Loucy (cell line): ENCODE results near the gene PPP1R13B.
"Not testable (repeated sequence)": the region's sequence is repeated elsewhere in the genome, so short reads cannot be mapped to it uniquely, and the experiment has no call there.

Experiments
- H2AFZ ChIP-seq: fragments of 200-600 bp; sonication (generic); 2 replicates; pipeline ENCODE4 v1.6.0; 2016; ENCODE audit warnings: antibody characterized with exemption, mild to moderate bottlenecking, low read length, moderate library complexity
- H3F3A ChIP-seq: fragments of 200-600 bp; 2 replicates; pipeline ENCODE4 v1.6.0; 2016; ENCODE audit warnings: antibody characterized with exemption, low read depth, mild to moderate bottlenecking
- H3K27me3 ChIP-seq: fragments of 200-600 bp; sonication (generic); 2 replicates; pipeline ENCODE4 v1.6.1; 2014; ENCODE audit warnings: low read length, mild to moderate bottlenecking; ENCODE audit not compliant: insufficient read depth, poor library complexity, severe bottlenecking
- H3K36me3 ChIP-seq: fragments of 200-600 bp; sonication (generic); 2 replicates; pipeline ENCODE4 v1.6.1; 2016; ENCODE audit warnings: low read length; ENCODE audit not compliant: insufficient read depth
- H3K4me1 ChIP-seq: fragments of 200-600 bp; sonication (generic); 2 replicates; pipeline ENCODE4 v1.5.1; 2014; ENCODE audit warnings: low read length, mild to moderate bottlenecking; ENCODE audit not compliant: insufficient read depth, poor library complexity, severe bottlenecking
- H3K4me2 ChIP-seq: fragments of 200-600 bp; sonication (generic); 2 replicates; pipeline ENCODE4 v1.6.0; 2014; ENCODE audit warnings: antibody characterized with exemption, low read length, low read depth, mild to moderate bottlenecking; ENCODE audit not compliant: poor library complexity, severe bottlenecking
- H3K4me3 ChIP-seq: fragments of 200-600 bp; sonication (generic); 2 replicates; pipeline ENCODE4 v1.5.1; 2014; ENCODE audit warnings: low read length, mild to moderate bottlenecking, mixed read lengths; ENCODE audit not compliant: poor library complexity, severe bottlenecking
- H3K79me2 ChIP-seq: fragments of 200-600 bp; sonication (generic); 2 replicates; pipeline ENCODE4 v1.6.1; 2014; ENCODE audit warnings: low read length; ENCODE audit not compliant: insufficient read depth
- H3K9ac ChIP-seq: fragments of 200-600 bp; sonication (generic); 2 replicates; pipeline ENCODE4 v1.6.0; 2014; ENCODE audit warnings: mild to moderate bottlenecking, low read depth, low read length, moderate library complexity; ENCODE audit not compliant: poor library complexity, severe bottlenecking
- H3K9me2 ChIP-seq: fragments of 200-600 bp; sonication (generic); replicated peaks from 2 replicates; pipeline ENCODE4 v1.6.1; 2016; ENCODE audit warnings: low read depth, low read length, mixed read lengths
- H3K9me3 ChIP-seq: fragments of 200-600 bp; sonication (generic); 2 replicates; pipeline ENCODE4 v1.6.1; 2014; ENCODE audit warnings: mild to moderate bottlenecking, antibody characterized with exemption, low read length, low read depth; ENCODE audit not compliant: insufficient read depth
- H4K20me1 ChIP-seq: fragments of 200-600 bp; sonication (generic); 2 replicates; pipeline ENCODE4 v1.6.0; 2014; ENCODE audit warnings: antibody characterized with exemption, low read length, mild to moderate bottlenecking; ENCODE audit not compliant: insufficient read depth, poor library complexity, severe bottlenecking
- EZH2phosphoT487 ChIP-seq: fragments of 200-600 bp; IDR thresholded peaks from 2 replicates; pipeline ENCODE4 v1.6.1; 2018; ENCODE audit warnings: antibody characterized with exemption, mild to moderate bottlenecking, moderate library complexity, borderline replicate concordance
- TF ChIP-seq, protein P1 (sequence below): fragments of 200-600 bp; sonication (generic); conservative IDR thresholded peaks from 2 replicates; pipeline ENCODE4 v1.5.1; 2014; ENCODE audit warnings: mild to moderate bottlenecking, antibody characterized with exemption, low read length

Gene PPP1R13B

DNA sequence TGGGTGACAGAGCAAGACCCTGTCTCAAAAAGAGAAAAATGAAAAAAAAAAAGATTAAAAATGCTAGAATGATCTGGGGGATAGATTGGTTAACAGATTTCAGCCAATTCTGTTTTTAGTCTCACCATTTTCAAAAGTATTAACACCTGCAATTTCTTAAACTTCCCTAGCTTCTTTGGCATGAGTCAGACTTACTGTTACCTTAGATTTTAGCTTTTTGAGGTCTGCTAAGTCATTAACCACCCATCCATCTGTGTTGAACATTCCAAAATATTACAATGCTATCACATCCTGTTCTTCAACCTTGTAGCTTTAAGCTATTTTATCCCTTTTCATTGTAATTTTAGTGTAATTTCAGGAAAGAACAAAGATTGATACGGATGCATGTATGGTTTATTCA is 59.3 kb downstream of the PPP1R13B start:
- Histone ChIP-seq H3K4me2 (no peak overlapping the region), H3K9me2 (no peaks in the 10 kb centered on the region), H3K4me1 (no peaks in the 10 kb centered on the region), H3K27me3 (no peaks in the 10 kb centered on the region), H3K36me3 (no peaks in the 10 kb centered on the region; the same call in 1 of the 2 replicates), H3K79me2 (no peaks in the 10 kb centered on the region), H3K9me3 (no peaks in the 10 kb centered on the region), H4K20me1 (no peaks in the 10 kb centered on the region), H3K9ac (no peak overlapping the region), H3K4me3 (no peak overlapping the region), H2AFZ (no peak overlapping the region), H3F3A (no peaks in the 10 kb centered on the region)
- TF ChIP-seq, protein P1, sequence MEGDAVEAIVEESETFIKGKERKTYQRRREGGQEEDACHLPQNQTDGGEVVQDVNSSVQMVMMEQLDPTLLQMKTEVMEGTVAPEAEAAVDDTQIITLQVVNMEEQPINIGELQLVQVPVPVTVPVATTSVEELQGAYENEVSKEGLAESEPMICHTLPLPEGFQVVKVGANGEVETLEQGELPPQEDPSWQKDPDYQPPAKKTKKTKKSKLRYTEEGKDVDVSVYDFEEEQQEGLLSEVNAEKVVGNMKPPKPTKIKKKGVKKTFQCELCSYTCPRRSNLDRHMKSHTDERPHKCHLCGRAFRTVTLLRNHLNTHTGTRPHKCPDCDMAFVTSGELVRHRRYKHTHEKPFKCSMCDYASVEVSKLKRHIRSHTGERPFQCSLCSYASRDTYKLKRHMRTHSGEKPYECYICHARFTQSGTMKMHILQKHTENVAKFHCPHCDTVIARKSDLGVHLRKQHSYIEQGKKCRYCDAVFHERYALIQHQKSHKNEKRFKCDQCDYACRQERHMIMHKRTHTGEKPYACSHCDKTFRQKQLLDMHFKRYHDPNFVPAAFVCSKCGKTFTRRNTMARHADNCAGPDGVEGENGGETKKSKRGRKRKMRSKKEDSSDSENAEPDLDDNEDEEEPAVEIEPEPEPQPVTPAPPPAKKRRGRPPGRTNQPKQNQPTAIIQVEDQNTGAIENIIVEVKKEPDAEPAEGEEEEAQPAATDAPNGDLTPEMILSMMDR: no peak
- TF ChIP-seq EZH2phosphoT487: no peak

DNA sequence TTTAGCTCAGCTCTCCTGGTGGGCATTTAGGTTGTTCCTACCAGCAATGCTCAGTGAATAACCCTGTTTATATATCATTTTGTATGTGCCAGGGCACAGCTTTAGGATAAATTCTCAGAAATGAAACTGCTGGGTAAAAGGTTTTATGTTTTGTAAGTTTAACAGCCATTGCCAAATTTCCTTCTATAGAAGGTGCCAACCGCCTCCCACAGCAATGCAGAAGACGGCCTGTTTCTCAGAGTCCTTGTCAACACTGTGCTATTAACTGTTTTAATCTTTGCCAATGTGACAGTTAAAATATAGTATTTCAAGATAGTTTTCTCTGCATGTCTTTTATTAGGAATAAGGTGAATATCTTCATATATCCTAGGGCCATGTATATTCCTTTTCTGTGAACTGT is 65.0 kb downstream of the PPP1R13B start:
- H4K20me1 ChIP-seq: no peaks in the 10 kb centered on the region
- no peak for TF ChIP-seq EZH2phosphoT487
- TF ChIP-seq, protein P1: no peak
- no peaks in the 10 kb centered on the region for H3K9me2 ChIP-seq
- H3K4me2 ChIP-seq: no peak overlapping the region
- H3K4me1 ChIP-seq: no peaks in the 10 kb centered on the region
- no peaks in the 10 kb centered on the region for H3F3A ChIP-seq
- H3K4me3 ChIP-seq: no peak overlapping the region
- no peaks in the 10 kb centered on the region for H3K27me3 ChIP-seq
- no peak overlapping the region for H3K9ac ChIP-seq
- H3K9me3 ChIP-seq: no peaks in the 10 kb centered on the region
- H3K79me2 ChIP-seq: no peaks in the 10 kb centered on the region
- peaks cover 4% of the 10 kb centered on the region; the same call in 1 of the 2 replicates for H3K36me3 ChIP-seq
- no peak overlapping the region for H2AFZ ChIP-seq

DNA sequence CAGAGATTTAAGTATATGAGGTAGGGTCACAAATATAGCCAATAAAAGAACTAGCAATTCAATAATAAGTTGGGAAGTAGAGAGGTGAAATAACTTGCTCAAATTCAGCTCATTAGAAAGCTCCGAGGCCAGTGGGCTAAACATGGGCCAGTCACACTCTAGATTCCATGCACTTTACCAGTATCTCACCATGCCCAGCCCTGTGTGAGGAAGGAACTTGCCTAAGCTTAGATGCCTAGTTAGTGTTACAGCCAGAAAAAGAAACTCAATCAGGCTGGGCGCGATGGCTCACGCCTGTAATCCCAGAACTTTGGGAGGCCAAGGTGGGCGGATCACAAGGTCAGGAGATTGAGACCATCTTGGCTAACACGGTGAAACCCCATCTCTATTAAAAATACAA is 71.1 kb downstream of the PPP1R13B start:
- not testable (repeated sequence) for H2AFZ ChIP-seq, H3K4me3 ChIP-seq, H3K4me2 ChIP-seq, H3F3A ChIP-seq, H3K9ac ChIP-seq, H4K20me1 ChIP-seq, H3K9me2 ChIP-seq, H3K27me3 ChIP-seq, H3K79me2 ChIP-seq, H3K9me3 ChIP-seq, H3K4me1 ChIP-seq
- peaks cover 15% of the 10 kb centered on the region; the same call in 1 of the 2 replicates for H3K36me3 ChIP-seq

DNA sequence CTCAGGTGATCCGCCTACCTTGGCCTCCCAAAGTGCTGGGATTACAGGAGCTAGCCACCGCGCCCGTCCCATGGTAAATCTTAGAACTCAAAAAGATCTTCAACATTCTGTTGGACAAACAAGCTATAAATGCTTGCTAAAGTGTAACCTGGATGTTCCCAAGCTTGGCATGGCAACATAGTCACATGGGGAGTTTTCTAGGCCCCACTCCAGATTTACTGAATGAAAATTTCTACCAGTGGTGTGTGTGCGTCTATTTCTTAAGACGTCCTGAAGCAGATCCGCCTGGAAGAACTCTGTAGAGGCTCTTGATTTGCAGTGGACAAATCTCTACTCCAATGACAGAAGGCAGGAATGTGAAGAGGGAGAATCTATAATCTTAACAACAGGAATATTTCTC is 71.9 kb downstream of the PPP1R13B start:
- no peak overlapping the region for H3K9ac ChIP-seq
- TF ChIP-seq, protein P1: no peak
- TF ChIP-seq EZH2phosphoT487: no peak
- H3K4me2 ChIP-seq: no peak overlapping the region
- no peak overlapping the region for H2AFZ ChIP-seq
- H3K27me3 ChIP-seq: no peaks in the 10 kb centered on the region
- H3F3A ChIP-seq: no peaks in the 10 kb centered on the region
- peaks cover 15% of the 10 kb centered on the region; the same call in 1 of the 2 replicates for H3K36me3 ChIP-seq
- no peaks in the 10 kb centered on the region for H3K9me2 ChIP-seq
- H3K4me1 ChIP-seq: no peaks in the 10 kb centered on the region
- no peaks in the 10 kb centered on the region for H3K79me2 ChIP-seq
- H3K4me3 ChIP-seq: no peak overlapping the region
- H3K9me3 ChIP-seq: peaks cover 6% of the 10 kb centered on the region; the same call in 1 of the 2 replicates
- no peaks in the 10 kb centered on the region for H4K20me1 ChIP-seq
